Fibroblast of lung (primary cell): Measurements from ENCODE around the gene STARD8. TPM values are rescaled to one million over a fixed set of nuclear protein-coding genes. Genes with fewer than 3 reads are reported as not detected.

Experiments used
- DNase-seq, 2 donors: peaks; one replicate each; pipeline versions ENCODE4 v3.0.0 to v3.0.0-alpha.2; 2010; ENCODE audit warnings: low read depth in 2 of 2
- H2AFZ ChIP-seq: 2 replicates; pipeline ENCODE4 v1.5.1; 2012; ENCODE audit warnings: low read length, control low read depth, inconsistent platforms
- H3K27ac ChIP-seq: 2 replicates; pipeline ENCODE4 v1.5.1; 2011; ENCODE audit warnings: low read length, control low read depth; ENCODE audit not compliant: insufficient read depth
- H3K27me3 ChIP-seq: 2 replicates; pipeline ENCODE4 v1.5.1; 2011; ENCODE audit warnings: mild to moderate bottlenecking, low read length; ENCODE audit not compliant: control insufficient read depth, insufficient read depth
- H3K36me3 ChIP-seq: 2 replicates; pipeline ENCODE4 v1.5.1; 2011; ENCODE audit warnings: low read length; ENCODE audit not compliant: control insufficient read depth, insufficient read depth
- H3K4me1 ChIP-seq: 2 replicates; pipeline ENCODE4 v1.5.1; 2011; ENCODE audit warnings: low read length; ENCODE audit not compliant: control insufficient read depth, insufficient read depth; ENCODE audit errors: extremely low read depth
- H3K4me2 ChIP-seq: 2 replicates; pipeline ENCODE4 v1.5.1; 2011; ENCODE audit warnings: low read length, control low read depth; ENCODE audit not compliant: insufficient read depth; ENCODE audit errors: extremely low read depth
- H3K4me3 ChIP-seq, 4 experiments: fragments of 200-600 bp in 1 of 4; sonication (generic) in 1 of 4; replicated peaks in 1 of 4; 2 replicates each; pipeline ENCODE4 v1.5.1; 2011 to 2016; ENCODE audit warnings: low read length in 4 of 4, low read depth in 3 of 4, mild to moderate bottlenecking in 3 of 4, control low read depth in 2 of 4, inconsistent platforms in 1 of 4, mixed read lengths in 1 of 4; ENCODE audit not compliant: insufficient read depth in 1 of 4; ENCODE audit errors: control extremely low read depth in 1 of 4
- H3K79me2 ChIP-seq: 2 replicates; pipeline ENCODE4 v1.5.1; 2012; ENCODE audit warnings: mild to moderate bottlenecking, low read length, inconsistent platforms; ENCODE audit not compliant: control insufficient read depth, insufficient read depth
- H3K9ac ChIP-seq: 2 replicates; pipeline ENCODE4 v1.5.1; 2011; ENCODE audit warnings: mild to moderate bottlenecking, low read length, control low read depth; ENCODE audit not compliant: insufficient read depth
- H3K9me3 ChIP-seq: 2 replicates; pipeline ENCODE4 v1.5.1; 2012; ENCODE audit warnings: low read depth, low read length; ENCODE audit not compliant: control insufficient read depth, insufficient read depth
- H4K20me1 ChIP-seq: 2 replicates; pipeline ENCODE4 v1.5.1; 2011; ENCODE audit warnings: low read length; ENCODE audit not compliant: control insufficient read depth, insufficient read depth; ENCODE audit errors: extremely low read depth
- EZH2 ChIP-seq: IDR thresholded peaks from 2 replicates; pipeline ENCODE4 v1.5.1; 2012; ENCODE audit warnings: low read length, control low read depth, mild to moderate bottlenecking; ENCODE audit errors: missing control alignments
- polyA plus RNA-seq, 2 donors: library from polyadenylated mRNA; depleted of rRNA in 1 of 2; stranded (reverse) in 1 of 2; unstranded in 1 of 2; fragments of >200 nt; gene quantifications; 2 replicates each; pipeline ENCODE4 v1.2.1, GENCODE V29; 2011 to 2012; ENCODE audit warnings: missing spikeins in 1 of 2
- total RNA-seq: library from RNA; depleted of rRNA; stranded (reverse); fragments of >200 nt; gene quantifications from 2 replicates; pipeline ENCODE4 v1.2.1, GENCODE V29; 2014
- TF ChIP-seq, protein P1 (sequence below), 2 donors: IDR thresholded peaks in 1 of 2; conservative IDR thresholded peaks in 1 of 2; 1 replicate in 1 of 2; 2 replicates in 1 of 2; pipeline ENCODE4 v1.5.1; 2011 to 2012; ENCODE audit warnings: low read length in 2 of 2, control low read depth in 1 of 2, inconsistent platforms in 1 of 2, low read depth in 1 of 2, mild to moderate bottlenecking in 1 of 2

Gene STARD8
- total and polyA plus RNA-seq, 2 donors (not counting 1 experiment from before 2014, with no cell fraction given): 0.76 to 1.5 TPM

- Histone ChIP-seq H3K79me2 (no peaks in the 10 kb centered on the region), H3K4me3 (no peak overlapping the region), H3K9me3 (no peaks in the 10 kb centered on the region), H3K4me2 (no peak overlapping the region), H3K4me1 (no peaks in the 10 kb centered on the region), H3K9ac (no peak overlapping the region), H2AFZ (no peak overlapping the region), H4K20me1 (no peaks in the 10 kb centered on the region), H3K27ac (no peak overlapping the region), H3K36me3 (no peaks in the 10 kb centered on the region), H3K27me3 (no peaks in the 10 kb centered on the region)
- DNase-seq: peak in 1 of 2 donors; percentile 8
- no peak for TF ChIP-seq EZH2
- TF ChIP-seq, protein P1, sequence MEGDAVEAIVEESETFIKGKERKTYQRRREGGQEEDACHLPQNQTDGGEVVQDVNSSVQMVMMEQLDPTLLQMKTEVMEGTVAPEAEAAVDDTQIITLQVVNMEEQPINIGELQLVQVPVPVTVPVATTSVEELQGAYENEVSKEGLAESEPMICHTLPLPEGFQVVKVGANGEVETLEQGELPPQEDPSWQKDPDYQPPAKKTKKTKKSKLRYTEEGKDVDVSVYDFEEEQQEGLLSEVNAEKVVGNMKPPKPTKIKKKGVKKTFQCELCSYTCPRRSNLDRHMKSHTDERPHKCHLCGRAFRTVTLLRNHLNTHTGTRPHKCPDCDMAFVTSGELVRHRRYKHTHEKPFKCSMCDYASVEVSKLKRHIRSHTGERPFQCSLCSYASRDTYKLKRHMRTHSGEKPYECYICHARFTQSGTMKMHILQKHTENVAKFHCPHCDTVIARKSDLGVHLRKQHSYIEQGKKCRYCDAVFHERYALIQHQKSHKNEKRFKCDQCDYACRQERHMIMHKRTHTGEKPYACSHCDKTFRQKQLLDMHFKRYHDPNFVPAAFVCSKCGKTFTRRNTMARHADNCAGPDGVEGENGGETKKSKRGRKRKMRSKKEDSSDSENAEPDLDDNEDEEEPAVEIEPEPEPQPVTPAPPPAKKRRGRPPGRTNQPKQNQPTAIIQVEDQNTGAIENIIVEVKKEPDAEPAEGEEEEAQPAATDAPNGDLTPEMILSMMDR (conservative IDR thresholded peaks at IDR 0.05 in 1 of 2, IDR thresholded peaks at IDR 0.05 in 1 of 2; ENCODE audit: low read depth in 1 of 2, low read length in 2 of 2): no peak
These were observed 16.1 kb upstream of the STARD8 start for GRCh38 chrX:68631336-68631735.

DNA sequence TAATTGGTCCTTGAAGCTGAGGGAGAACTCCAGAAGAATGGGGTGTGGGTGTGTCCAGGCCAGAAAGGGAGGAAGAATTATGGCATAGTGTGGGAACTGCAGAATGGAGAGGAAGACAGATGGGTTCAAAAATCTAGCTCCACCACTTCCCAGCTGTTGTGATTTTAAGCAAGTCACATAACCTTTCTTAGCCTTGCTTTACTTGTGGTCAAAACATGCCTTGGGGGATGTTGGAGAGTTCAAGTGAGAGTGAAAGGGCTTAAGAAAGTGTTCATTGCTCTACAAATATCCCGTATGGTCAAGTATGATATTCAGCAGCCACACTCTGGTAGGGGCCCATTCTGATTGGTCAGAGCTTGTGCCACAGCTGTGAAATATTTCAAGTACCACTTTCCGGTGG, 15.0 kb upstream of the STARD8 start:
- TF ChIP-seq, protein P1 (conservative IDR thresholded peaks at IDR 0.05 in 1 of 2, IDR thresholded peaks at IDR 0.05 in 1 of 2; ENCODE audit: low read depth in 1 of 2, low read length in 2 of 2): no peak
- TF ChIP-seq EZH2: no peak
- Histone ChIP-seq H3K27ac (no peak overlapping the region), H3K9me3 (no peaks in the 10 kb centered on the region), H2AFZ (no peak overlapping the region), H4K20me1 (no peaks in the 10 kb centered on the region), H3K36me3 (no peaks in the 10 kb centered on the region), H3K27me3 (no peaks in the 10 kb centered on the region), H3K79me2 (no peaks in the 10 kb centered on the region), H3K4me2 (no peak overlapping the region), H3K4me3 (no peak overlapping the region), H3K4me1 (no peaks in the 10 kb centered on the region), H3K9ac (no peak overlapping the region)
- no peak for DNase-seq

DNA sequence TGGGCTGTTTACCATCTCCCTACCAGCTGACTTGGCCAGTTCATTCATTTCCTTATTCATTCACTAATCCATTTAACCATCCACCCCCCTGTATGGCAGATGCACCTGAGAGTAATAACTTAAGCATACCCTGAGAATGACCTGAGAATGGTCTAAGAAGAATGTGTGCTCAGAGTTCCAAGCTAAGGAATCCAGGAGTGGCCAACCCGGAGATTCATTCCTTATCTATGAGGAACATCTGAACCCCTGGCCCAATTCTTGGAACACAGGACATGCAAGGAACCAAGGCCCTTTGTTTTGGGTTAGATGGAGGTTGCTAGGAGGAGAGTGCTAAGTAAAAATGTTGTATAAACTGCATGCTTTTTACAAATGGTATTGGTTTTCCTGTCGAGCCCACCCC, 13.5 kb upstream of the STARD8 start:
- Histone ChIP-seq H3K27me3 (no peaks in the 10 kb centered on the region), H3K9me3 (no peaks in the 10 kb centered on the region), H3K79me2 (no peaks in the 10 kb centered on the region), H3K9ac (no peak overlapping the region), H3K36me3 (no peaks in the 10 kb centered on the region), H2AFZ (no peak overlapping the region), H3K4me1 (no peaks in the 10 kb centered on the region), H4K20me1 (no peaks in the 10 kb centered on the region), H3K4me2 (no peak overlapping the region), H3K4me3 (no peak overlapping the region), H3K27ac (no peak overlapping the region)
- DNase-seq: no peak
- no peak for TF ChIP-seq EZH2
- TF ChIP-seq, protein P1 (conservative IDR thresholded peaks at IDR 0.05 in 1 of 2, IDR thresholded peaks at IDR 0.05 in 1 of 2; ENCODE audit: low read depth in 1 of 2, low read length in 2 of 2): no peak
